Vagina (tissue), 2 donors: ENCODE data around the gene ACTG2. TPM values are rescaled to one million over a fixed set of nuclear protein-coding genes. Genes with fewer than 3 reads are reported as not detected.

Experiments
- DNase-seq, 2 donors: peaks; one replicate each; pipeline ENCODE4 v3.0.0-alpha.2; 2017; ENCODE audit errors: extremely low spot score in 2 of 2
- H3K27ac ChIP-seq: fragments of 200-600 bp; sonication (generic); one replicate; pipeline ENCODE4 v1.5.1; 2019
- H3K27me3 ChIP-seq: fragments of 200-600 bp; sonication (generic); one replicate; pipeline ENCODE4 v1.5.1; 2019
- H3K36me3 ChIP-seq, 2 donors: fragments of 200-600 bp; sonication (generic); one replicate each; pipeline ENCODE4 v1.5.1; 2017 to 2019
- H3K4me1 ChIP-seq: fragments of 200-600 bp; sonication (generic); one replicate; pipeline ENCODE4 v1.5.1; 2019
- H3K4me3 ChIP-seq, 2 donors: fragments of 200-600 bp; sonication (generic); 1 replicate in 1 of 2; 2 replicates in 1 of 2; pipeline ENCODE4 v1.5.1; 2016 to 2019
- H3K9me3 ChIP-seq: fragments of 200-600 bp; sonication (generic); one replicate; pipeline ENCODE4 v1.5.1; 2019
- CTCF ChIP-seq, 3 experiments: fragments of 450-650 bp in 2 of 3; fragments of 200-600 bp in 1 of 3; sonication (generic) in 1 of 3; IDR thresholded peaks; one replicate each; pipeline ENCODE4 v1.5.1; 2017 to 2019; ENCODE audit warnings: antibody characterized with exemption in 3 of 3, mild to moderate bottlenecking in 2 of 3, moderate library complexity in 2 of 3
- POLR2A ChIP-seq, 2 donors: fragments of 450-650 bp; IDR thresholded peaks; one replicate each; pipeline ENCODE4 v1.6.1; 2017; ENCODE audit warnings: antibody characterized with exemption in 2 of 2, mild to moderate bottlenecking in 2 of 2, moderate library complexity in 2 of 2
- POLR2AphosphoS5 ChIP-seq, 2 donors: sonication (generic); formaldehyde crosslinking; IDR thresholded peaks; one replicate each; pipeline ENCODE4 v1.9.0; 2017; ENCODE audit warnings: antibody characterized with exemption in 2 of 2, mild to moderate bottlenecking in 2 of 2, low read depth in 1 of 2; ENCODE audit not compliant: insufficient read depth in 1 of 2
- intact Hi-C: fragments of 100-400 bp; cut with DNase I; formaldehyde crosslinking; loops from one replicate; pipeline ENCODE4 v1.15.1; 2023
- total RNA-seq: library from RNA; depleted of rRNA; stranded (reverse); fragments of >200 nt; gene quantifications from one replicate; pipeline ENCODE4 v1.2.3, GENCODE V29; 2016

The ACTG2 gene
- total RNA-seq, 1 donor from 2014 or later: 413 TPM

GRCh38 chr2:73922681-73923080 is 29.9 kb downstream of the ACTG2 start:
- intact Hi-C loops: no loop called here
- no peaks in the 10 kb centered on the region for H3K36me3 ChIP-seq
- TF ChIP-seq POLR2AphosphoS5 (IDR thresholded peaks at IDR 0.05; ENCODE audit: insufficient read depth in 1 of 2, low read depth in 1 of 2) (no peak), CTCF (IDR thresholded peaks at IDR 0.05) (no peak), POLR2A (IDR thresholded peaks at IDR 0.05) (no peak)

GRCh38 chr2:73925033-73925704 is 32.4 kb downstream of the ACTG2 start:
- DNase-seq: peak in 1 of 2 donors; percentile 58
- Histone ChIP-seq H3K9me3 (no peaks in the 10 kb centered on the region), H3K27me3 (no peaks in the 10 kb centered on the region), H3K36me3 (no peaks in the 10 kb centered on the region), H3K4me1 (peaks cover 42% of the 10 kb centered on the region), H3K27ac (no peak overlapping the region), H3K4me3 (no peak overlapping the region)
- intact Hi-C loops: no loop called here
- TF ChIP-seq POLR2AphosphoS5 (IDR thresholded peaks at IDR 0.05; ENCODE audit: insufficient read depth in 1 of 2, low read depth in 1 of 2): no peak
- no peak for TF ChIP-seq POLR2A (IDR thresholded peaks at IDR 0.05)
- no peak for TF ChIP-seq CTCF (IDR thresholded peaks at IDR 0.05)

More at GRCh38 chr2:73922681-73923080, 29.9 kb downstream of the ACTG2 start:
- Histone ChIP-seq H3K9me3 (no peaks in the 10 kb centered on the region), H3K27me3 (no peaks in the 10 kb centered on the region), H3K27ac (no peak overlapping the region), H3K4me3 (no peak overlapping the region), H3K4me1 (peaks cover 17% of the 10 kb centered on the region)
- DNase-seq: peak in 1 of 2 donors; percentile 34

- peak; percentile 61 to 93 for DNase-seq
- H3K9me3 ChIP-seq: no peaks in the 10 kb centered on the region
- H3K4me3 ChIP-seq: peak overlapping the region; percentile 67 to 84
- H3K4me1 ChIP-seq: peaks cover 45% of the 10 kb centered on the region
- intact Hi-C loops: no loop called here
- H3K27me3 ChIP-seq: no peaks in the 10 kb centered on the region
- no peaks in the 10 kb centered on the region for H3K36me3 ChIP-seq
- H3K27ac ChIP-seq: peak overlapping the region; percentile 93
- TF ChIP-seq POLR2AphosphoS5 (IDR thresholded peaks at IDR 0.05; ENCODE audit: insufficient read depth in 1 of 2, low read depth in 1 of 2) (no peak), POLR2A (IDR thresholded peaks at IDR 0.05) (no peak), CTCF (IDR thresholded peaks at IDR 0.05) (no peak)
These were observed 33.2 kb downstream of the ACTG2 start for GRCh38 chr2:73925853-73926492.

GRCh38 chr2:73926493-73927327 is 33.9 kb downstream of the ACTG2 start, which contains the start of gene DGUOK:
Gene DGUOK, plus strand, starts transcription at chr2:73926880. Its CDS starts 31 bp downstream, at chr2:73926911.
- Histone ChIP-seq H3K4me3 (peak within 1 kb of the TSS; percentile 67 to 84), H3K36me3 (no peaks in the 10 kb centered on the region), H3K4me1 (peaks cover 52% of the 10 kb centered on the region), H3K9me3 (no peaks in the 10 kb centered on the region), H3K27me3 (no peaks in the 10 kb centered on the region), H3K27ac (peak within 1 kb of the TSS; percentile 93)
- peak; percentile 98 to 99 for DNase-seq
- intact Hi-C loops: no loop called here
- no peak for TF ChIP-seq CTCF (IDR thresholded peaks at IDR 0.05)
- TF ChIP-seq POLR2AphosphoS5 (IDR thresholded peaks at IDR 0.05; ENCODE audit: insufficient read depth in 1 of 2, low read depth in 1 of 2): peak; percentile 99
- peak; percentile 64 to 92 for TF ChIP-seq POLR2A (IDR thresholded peaks at IDR 0.05)
